ENCODE results near the gene DNTT.

DNTT gene

DNA sequence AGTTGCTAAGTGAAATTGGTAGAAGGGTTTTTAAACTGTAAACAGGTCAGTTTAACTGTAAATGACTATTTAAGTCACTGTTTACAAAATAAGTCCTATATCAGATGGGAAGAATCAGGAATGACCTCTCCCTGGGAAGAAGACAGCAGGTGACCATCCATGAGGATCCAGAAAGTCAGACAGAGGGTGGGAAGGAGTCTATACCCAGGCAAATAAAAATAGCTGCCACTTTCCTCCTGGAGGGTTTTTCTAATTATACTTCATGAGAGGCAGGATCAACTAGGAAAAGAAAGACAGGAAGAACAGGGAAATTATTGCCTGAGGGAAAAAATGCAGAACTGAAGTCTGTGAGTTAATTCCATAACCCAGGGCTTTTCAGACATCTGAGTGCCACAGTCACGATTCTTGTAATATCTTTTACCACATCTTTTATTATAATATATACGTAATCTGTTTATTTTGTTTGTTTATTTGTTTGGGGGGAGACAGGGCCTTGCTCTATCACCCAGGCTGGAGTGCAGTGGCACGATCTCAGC lies 7.0 kb downstream of the DNTT start:
- no peak for DNase-seq

DNA sequence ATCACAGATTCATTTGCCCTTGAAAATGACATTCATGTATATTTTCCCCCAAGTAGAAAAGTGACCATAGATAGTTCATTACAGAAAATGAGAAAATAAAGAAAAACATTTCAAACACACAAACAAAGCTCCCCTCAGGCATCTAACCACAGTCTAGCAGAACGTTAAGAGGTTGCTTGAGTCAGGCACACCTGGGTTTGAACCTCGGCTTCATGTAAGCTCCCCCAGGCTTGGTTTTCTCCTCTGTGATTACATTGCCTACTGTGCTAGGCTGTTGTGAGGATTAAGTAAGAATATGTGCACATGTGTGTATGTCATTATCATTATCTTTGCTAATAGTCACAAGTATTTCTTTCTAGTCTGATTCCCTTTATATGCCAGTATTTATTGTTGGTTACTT lies 9.1 kb downstream of the DNTT start:
- no peak for DNase-seq

DNA sequence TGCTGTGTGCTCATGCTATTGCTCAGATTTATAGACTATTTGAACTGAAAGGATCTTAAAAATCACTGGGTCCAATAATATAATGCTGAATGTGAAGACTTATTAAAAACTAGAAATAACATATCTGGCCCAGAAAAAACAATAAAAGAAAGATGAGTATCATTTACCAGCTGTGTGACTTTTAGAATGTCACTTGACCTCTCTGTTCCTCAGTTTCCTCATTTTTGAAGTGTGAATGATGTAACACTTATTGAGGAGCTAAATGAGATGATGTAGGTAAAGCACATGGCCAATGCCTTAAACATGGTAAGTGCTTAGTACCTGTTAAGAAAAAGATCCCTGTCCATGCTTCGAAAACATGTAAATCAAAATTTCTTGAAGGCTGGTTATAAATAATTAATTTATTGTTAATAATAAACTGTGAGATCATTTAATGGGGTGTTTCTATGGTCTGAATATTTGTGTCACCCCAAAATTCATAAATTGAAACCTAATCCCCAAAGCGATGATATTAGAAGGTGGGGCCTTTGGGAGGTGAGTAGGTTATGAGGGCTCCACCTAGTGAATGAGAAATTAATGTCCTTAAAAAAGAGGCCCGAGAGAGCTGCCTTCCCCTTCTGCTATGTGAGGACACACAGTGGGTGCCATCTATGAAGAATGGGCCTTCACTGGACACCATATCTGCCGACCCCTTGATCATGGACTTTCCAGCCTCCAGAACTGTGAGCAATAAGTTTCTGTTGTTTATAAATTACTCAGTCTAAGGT lies 13.0 kb downstream of the DNTT start:
- no peak for DNase-seq

GRCh38 chr10:96319754-96320474 lies 15.7 kb downstream of the DNTT start:
- no peak for DNase-seq

DNA sequence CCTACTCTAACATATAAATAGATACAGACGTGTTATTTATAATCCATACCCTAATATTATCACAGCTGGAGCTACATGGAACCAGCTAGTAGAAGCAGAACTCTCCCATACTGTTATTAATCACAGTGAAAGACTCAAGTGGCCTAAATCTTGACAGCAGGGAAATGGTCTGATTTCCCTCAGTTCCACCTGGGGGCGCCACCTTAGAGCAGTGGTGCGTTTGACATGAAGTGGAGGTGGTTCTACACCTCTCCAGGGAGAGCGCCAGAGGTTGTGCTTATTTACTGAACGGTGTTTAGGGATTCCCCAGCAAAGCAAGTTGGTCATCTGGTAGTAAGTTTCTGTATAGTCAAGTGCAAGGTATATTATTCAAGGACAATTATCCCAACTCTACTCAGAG lies 17.6 kb downstream of the DNTT start:
- DNase-seq, result no peak

GRCh38 chr10:96322275-96322674 lies 18.0 kb downstream of the DNTT start:
- no peak for DNase-seq

GRCh38 chr10:96324447-96324846 lies 20.2 kb downstream of the DNTT start:
- no peak for DNase-seq

DNA sequence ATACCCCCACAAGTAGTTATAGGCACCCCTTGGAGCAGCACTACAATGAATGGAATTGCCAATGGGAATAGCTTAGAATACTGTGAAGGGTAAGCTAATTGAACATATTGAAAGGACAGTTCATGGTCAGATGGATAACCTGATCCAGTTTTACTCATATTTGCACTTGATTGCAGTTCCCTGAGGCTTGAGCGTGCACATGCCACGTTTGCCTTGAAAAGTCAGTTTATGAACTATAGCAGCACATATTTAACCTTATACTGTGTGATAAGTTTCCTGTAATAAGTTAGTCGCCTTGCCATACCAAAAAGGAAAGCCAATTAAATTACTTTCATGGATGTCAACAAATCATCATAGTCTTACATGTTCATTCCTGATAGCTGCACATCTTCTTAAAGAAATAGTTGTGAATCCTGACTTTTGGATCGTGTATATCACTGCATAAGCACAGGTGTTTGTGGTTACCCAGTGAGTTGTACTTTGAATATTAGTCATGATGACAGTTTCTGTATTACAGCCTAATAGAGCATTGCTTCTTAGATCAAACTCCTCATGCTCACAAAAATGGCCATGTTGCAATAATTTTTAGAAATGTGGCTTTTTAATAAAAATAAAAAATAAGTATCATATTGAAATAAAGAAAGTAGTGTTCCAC lies 21.6 kb downstream of the DNTT start:
- DNase-seq, result no peak

- DNase-seq, result no peak
Measured at GRCh38 chr10:96327462-96327861, 23.2 kb downstream of the DNTT start.

GRCh38 chr10:96333101-96333500 lies 28.9 kb downstream of the DNTT start:
- no peak for DNase-seq

DNA sequence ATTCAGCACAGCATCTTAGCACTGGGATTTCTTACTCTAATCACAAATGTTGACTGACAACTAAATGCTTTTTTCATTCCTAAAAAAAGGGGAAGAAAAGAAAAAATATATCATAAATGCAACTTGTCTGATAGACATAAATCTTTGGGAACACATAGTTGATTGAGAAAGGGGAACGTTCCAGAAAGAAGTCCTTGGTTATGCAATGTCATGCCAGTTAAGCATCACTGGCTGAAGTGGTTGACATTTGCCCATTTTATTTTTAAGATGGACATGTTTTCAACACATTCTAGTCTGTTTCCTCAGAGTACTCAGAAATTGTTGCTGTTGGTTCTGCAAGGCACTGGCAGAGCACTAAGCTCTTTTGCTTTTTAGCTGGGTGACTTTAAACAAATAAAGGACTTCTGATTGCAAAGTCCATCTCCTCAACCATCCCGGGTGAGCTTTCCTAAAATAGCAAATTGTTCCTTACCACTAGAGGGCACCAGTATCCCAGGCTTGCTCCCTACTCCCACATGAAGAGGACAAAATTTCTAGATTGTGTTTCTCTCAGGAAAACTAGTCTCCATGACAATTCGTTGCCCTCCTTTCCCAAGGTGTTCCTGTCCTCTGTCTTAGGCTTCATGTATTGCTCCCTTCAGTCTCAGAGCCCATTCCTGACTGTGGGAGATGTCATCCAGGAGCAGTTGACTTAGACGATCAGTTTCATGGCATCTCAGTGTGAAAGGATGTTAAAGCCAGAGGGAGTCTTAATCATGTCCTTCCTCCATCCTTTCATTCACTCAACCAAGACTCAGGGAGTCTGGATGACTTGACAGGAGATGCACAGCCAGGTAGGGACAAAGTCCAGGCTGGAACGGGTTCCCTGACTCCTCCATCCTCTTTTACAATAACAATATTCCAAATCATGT lies 30.6 kb downstream of the DNTT start:
- peak; percentile 35 for DNase-seq

- DNase-seq, result no peak
Measured at GRCh38 chr10:96337106-96337505, 32.9 kb downstream of the DNTT start.

DNA sequence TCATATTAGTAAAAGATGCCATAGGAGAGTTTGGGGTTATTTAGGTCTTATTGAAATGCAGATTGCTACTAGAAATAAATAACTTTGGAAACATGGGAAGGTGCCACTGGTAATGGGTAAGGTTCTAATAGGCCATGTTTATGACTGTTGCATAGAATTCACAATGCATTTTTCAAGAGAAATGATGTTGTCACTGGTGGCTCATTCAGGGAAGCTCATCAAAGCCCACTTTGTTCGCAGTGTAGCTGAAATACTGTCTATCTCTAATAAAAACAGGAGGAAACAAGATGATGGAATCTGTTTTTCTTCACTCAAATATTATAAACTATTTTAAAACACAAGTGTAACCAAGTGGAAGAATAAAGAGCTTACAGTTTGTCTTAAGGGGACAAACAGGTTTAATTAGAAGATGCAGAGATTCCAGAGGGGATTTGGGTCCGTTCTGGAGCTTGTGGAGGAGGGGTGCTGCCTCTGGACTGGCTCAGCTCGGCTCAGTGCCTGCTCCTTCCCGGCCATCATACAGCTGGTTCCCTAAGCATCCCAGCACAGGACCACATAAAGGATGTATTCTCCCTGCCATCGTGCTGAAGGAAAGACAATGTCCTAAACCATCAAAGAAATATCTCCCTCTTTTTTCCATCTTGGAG lies 34.2 kb downstream of the DNTT start:
- no peak for DNase-seq

DNA sequence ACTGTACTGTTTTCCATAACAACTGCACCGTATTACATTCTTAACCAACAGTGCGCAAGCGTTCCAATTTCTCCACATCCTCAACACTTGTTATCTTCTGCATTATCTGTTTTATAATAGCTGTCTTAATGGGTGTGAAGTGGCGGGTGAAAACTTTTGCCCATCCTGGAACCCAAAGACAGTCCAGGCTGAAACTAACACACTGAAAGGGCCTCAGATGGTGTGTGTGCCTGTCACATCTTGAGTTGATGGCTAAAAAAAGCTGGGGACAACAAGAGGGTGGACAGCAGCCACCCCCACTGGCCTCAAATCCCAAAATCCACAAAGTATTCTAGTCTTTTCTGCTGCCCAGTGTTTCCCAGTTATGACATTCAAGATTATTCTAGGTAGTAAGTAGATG lies 35.1 kb downstream of the DNTT start:
- no peak for DNase-seq

DNA sequence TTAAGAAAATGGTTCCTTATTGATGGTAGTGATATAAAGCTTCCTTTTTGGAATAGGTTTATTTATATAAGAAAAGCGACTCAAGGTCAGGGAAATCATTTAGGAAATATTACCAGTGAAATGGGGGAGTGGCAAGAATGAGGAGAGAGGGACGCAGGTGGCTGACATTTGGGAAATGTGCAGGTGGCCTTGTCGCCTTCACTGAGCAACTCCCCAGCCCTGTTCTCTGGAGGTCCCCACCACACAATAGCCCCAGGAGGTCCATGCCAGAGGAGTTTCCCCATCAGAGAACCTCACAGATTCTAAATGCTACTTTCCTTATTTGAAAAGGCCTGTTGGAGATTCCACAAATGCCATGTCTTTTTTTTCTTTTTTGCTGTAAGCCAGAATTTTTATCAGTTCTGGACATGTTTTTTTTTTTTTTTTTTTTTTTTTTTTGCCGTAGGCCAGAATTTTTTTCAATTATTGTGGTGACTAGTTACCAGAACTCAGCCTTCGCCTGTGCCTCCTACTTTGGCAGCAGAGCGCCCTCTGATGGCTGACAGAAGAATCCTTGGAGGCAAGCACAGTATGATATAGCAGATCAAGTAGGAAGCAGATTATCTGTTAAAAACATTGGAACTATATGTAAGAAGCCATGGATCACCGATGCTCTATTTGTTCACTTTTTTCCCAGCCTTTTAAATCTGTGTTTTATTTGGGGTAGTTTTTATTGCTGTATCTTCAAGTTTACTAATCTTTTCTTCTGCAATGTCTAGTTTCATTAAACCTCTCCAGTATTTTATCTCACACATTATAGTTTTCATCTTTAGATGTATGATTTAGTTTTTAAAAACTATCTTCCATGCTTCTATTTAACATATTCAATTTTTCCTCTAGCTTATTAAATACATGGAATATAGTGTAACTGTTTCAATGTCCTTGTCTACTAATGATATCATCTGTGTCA lies 36.0 kb downstream of the DNTT start:
- peak; percentile 61 for DNase-seq

GRCh38 chr10:96341219-96342182 lies 37.3 kb downstream of the DNTT start:
- DNase-seq, result no peak

- DNase-seq, result no peak
Measured at GRCh38 chr10:96342402-96342801, 38.2 kb downstream of the DNTT start.

DNA sequence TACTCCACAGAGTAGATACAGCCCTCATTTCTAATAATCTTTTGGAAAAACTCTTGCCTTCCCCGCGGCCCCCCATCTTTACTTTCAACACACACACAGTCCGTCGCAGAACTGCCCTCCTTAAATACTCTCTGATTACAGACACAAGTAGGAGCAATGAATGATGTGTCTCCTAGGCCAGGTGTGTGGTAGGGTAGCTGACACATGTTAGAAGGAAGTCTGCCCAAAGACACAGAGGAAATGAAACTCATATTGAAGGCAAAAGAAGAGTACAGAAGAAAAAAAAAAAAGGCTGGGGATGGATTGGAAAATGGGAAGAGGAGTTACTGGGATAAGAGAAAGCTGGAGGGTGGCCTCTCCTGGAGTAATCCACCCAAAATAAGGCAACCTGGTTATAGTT lies 39.9 kb downstream of the DNTT start:
- no peak for DNase-seq

DNA sequence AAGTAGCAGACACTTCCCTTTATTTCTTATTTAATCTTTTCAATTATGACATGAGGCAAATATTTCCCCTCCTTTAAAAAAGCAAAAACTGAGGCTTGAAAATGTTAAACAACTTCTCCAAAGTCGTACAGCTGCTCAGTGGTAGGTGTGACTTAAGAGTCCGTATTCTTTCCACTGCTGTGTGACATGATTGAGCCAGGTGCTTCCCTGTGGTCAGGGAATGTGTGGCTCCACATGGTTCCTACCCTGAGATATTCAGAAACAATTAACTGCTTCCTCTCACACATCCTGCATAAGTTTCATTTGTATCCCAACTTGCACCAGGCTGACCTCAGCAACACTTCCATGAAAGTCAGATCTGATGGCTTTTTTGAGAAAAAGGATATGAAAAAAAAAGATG lies 41.0 kb downstream of the DNTT start:
- DNase-seq, result no peak

DNA sequence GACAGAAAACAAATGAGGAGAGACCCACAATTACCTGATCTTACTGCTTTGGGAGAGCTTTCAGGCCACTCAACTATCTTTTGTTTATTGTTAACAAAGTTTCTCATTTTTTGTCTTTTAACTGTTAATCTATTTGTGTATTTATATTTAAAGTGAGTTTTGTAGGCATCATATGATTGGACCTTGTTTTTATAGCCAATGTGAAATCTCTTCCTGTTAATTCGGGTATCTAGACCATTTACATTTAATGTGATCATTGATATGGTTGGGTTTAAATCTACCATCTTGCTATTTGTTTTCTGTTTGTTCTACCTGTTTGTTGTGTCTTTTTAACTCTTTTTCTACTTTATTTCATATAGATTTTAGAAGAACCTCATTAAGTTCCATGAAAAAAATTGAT lies 42.1 kb downstream of the DNTT start:
- DNase-seq, result no peak

Measured in NCI-H1092 treated with DMSO at 0.1 percent for 48 hours (cell line).